ENCODE measurements around the gene MOSPD3.
"Not testable (repeated sequence)": the region's sequence is repeated elsewhere in the genome, so short reads cannot be mapped to it uniquely, and the experiment has no call there.

MOSPD3 gene, protein sequence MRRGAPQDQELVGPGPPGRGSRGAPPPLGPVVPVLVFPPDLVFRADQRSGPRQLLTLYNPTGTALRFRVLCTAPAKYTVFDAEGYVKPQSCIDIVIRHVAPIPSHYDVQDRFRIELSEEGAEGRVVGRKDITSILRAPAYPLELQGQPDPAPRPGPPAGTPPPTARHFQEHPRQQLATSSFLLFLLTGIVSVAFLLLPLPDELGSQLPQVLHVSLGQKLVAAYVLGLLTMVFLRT
- 2.2 to 4.6 (median 3.7) reads per million in 3 experiments for total RNA-seq

DNA sequence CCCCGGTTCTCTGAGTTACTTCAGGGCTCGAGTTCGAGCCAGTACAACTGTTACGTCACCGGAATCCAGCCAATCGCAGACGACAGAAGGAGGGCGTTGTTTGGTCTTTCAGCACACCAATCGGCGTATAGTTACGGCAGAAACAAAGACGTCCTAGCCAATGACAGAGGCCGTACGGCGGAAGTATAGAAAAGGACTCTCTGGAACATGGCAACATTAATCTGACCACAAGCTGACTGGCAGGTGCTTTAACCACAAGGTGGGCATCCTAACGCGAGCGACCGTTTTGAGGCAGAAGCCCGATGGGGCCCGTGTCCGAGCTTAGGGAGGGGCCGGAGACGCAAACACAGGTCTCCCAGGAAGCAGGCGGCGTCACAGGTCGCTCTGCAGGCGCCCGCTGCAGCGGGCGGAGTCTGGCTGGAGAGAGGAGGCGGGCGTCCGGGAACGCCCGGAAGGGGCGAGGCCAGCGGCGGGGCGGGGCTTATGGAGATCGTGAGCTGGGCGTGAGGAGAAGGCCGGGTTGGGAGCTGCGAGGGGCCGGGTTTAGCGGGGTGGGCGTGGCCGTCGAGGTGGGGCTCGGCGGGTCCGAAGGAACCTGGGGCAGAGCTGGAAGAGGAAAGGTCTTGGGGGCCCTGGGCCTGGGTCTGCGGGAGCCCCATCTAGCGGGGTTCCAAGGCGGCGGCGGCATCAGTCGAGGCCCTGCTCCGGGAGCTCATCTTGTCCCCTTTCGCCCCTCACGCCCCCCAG is at the start of gene MOSPD3:
MOSPD3 (plus strand) TSS at position 558 of the 747 bp plus-strand sequence. CDS start 252 bp downstream, outside the sequence.
- DNase-seq: peak; percentile 97

- DNase-seq: no peak
Measured at GRCh38 chr7:100563100-100563564, 49.2 kb upstream of the MOSPD3 start.

GRCh38 chr7:100563809-100564400 is 48.4 kb upstream of the MOSPD3 start:
- DNase-seq: peak; percentile 71

DNA sequence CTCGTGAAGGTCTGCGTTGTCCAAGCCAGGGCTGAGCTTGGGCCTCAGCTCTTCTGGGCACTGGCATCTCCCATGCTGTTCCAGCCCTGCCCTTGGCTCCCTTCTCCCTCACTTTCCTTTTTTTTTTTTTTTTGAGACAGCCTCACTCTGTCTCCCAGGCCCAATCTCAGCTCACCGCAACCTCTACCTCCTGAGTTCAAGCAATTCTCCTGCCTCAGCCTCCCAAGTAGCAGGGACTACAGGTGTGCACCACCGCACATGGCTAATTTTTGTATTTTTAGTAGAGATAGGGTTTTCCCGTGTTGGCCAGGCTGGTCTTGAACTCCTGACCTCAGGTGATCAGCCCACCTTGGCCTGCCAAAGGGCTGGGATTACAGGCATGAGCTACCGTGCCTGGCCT is 47.9 kb upstream of the MOSPD3 start:
- DNase-seq: not testable (repeated sequence)

- DNase-seq: no peak
Measured at GRCh38 chr7:100565133-100565571, 47.2 kb upstream of the MOSPD3 start.

DNA sequence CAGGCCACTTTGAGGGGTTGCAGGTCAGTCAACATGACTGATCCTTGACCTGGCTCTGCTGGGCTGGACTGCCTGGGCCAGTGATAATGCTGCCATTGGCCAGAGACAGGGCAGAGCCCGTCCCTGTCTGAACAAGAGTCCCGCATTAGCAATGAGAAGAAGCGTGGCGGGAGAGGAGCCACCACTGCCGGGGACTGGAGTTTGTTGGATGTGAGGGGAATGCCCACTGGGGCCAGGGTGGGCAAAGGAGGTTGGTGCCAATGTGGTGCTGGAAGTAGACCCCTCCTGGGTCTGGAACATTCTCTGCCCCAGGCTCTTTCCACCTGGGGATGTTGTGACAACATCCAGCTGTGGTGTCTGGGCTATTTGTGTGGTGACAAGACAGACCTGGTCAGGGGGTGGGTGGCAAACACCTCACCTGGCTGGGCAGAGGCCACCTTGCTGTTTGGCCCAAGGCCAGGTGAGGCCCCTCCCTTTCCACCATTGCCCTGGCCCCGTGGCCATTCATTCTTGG is 46.3 kb upstream of the MOSPD3 start:
- no peak for DNase-seq

GRCh38 chr7:100567031-100567730 is 45.2 kb upstream of the MOSPD3 start:
- no peak for DNase-seq

DNA sequence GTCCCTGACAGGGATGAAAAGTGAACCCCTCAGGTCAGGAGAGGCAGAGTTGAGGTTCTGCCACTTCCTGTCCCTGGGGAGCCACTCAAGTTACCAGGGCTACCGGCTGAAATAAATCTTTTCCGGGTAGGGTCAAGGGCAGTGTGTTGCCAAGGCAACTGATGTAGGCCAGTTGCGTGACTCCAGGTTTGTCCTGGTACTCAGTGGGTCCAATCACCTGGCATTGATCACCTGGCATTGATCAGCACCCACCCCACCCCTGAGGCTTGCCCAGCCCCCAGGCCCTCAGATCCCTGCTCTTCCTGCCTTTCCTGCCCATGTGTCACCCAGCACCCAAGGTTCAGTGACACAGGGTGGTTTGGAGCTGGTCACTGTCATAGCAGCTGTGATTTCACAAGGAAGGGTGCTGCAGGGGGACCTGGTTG is 44.6 kb upstream of the MOSPD3 start:
- DNase-seq: no peak

- DNase-seq: no peak
Measured at GRCh38 chr7:100568176-100568895, 44.0 kb upstream of the MOSPD3 start.

DNA sequence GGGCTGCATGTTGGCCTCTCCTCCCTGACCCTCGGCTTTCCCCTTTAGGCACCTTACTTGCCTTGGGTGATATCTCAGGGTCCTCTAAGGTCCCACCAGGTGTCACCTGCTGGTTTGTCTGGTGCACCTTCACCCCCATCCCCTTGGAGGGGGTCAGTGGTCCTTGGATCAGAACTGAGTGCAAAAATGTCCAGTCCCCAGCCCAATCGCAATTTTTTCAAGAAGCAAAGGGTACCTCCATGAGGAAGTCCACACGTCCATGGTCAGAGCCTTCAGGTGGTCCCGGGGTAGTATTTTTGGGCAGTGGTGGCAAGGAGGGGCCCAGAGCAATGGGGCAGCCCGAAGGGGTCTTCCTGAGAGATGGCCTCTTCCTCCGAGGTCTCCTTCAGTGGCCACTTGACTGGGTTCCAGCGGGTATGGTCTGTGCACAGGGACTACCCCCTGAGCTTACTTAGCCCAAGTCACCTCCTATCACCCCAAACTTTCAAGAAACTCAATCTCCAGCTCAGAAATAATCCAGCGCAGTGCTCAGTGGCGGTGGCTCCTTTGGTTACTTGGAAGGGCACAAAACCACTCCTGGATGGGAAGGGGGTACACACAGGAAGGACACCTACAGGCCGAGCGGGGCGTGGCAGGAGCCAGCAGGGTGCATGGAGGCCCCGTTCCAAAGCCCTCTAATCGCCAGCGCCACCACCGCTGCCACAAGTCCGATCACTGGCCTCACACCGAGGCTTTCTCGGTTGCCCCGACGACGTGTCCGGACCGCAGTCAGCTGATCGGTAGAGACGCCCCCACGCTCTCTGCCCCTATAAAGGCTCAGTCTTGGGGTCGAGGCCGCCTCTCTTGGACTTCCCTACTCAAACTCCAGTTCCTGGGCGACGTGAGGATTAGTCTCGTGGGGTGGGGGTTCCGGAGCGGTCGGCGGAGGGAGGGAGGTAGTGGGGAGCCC is 43.2 kb upstream of the MOSPD3 start:
- DNase-seq: peak; percentile 41

GRCh38 chr7:100570954-100571828 is 41.1 kb upstream of the MOSPD3 start:
- DNase-seq: no peak

GRCh38 chr7:100571829-100572116 is 40.6 kb upstream of the MOSPD3 start:
- DNase-seq: no peak

GRCh38 chr7:100572281-100572948 is 39.9 kb upstream of the MOSPD3 start:
- DNase-seq: no peak

- no peak for DNase-seq
Measured at GRCh38 chr7:100572949-100573675, 39.2 kb upstream of the MOSPD3 start.

GRCh38 chr7:100573691-100574361 is 38.5 kb upstream of the MOSPD3 start, which contains the start of gene SAP25:
Gene SAP25, minus strand, starts transcription at chr7:100573900. Its CDS starts 158 bp downstream, at chr7:100573742.
- no peak for DNase-seq

DNA sequence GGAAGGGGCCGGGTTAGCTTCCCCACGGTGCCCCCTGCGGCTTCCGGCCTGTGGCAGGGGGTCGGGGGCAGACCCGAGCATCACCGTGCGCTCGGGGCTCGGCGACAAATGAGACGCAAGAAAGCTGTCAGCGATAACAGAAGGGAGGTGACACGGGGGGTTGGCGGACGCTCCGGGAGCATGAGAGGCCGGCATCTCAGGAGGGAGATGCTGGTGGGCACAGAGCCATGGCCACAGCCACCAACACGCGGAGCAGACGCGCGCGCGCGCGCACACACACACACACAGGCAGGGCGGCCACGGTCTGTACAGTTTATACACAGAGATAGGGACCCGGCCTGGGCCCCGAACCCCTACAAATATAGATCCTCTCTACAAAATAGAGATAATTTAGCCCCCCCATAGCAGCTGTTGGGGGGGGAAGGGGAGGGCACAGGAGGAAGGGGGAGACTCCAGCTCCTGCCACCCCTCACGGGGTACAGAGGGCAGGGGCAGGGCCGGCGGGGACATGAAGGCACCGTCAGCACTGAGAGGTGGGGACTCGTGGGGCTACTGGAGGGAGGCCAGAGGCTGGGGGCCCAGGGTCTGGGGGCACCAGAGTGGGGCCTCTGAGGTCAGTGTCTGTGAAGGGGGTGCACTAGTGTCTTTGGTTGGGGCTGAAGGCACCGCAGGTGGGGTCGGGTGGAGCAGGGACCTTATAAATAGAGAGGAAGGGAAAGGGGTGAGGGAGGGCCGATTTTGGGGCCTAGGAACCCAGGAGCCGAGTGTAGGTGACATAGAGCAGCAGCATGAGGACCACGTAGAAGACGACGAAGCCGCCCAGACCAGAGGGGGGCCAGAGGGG is 37.8 kb upstream of the MOSPD3 start:
- DNase-seq: no peak

DNA sequence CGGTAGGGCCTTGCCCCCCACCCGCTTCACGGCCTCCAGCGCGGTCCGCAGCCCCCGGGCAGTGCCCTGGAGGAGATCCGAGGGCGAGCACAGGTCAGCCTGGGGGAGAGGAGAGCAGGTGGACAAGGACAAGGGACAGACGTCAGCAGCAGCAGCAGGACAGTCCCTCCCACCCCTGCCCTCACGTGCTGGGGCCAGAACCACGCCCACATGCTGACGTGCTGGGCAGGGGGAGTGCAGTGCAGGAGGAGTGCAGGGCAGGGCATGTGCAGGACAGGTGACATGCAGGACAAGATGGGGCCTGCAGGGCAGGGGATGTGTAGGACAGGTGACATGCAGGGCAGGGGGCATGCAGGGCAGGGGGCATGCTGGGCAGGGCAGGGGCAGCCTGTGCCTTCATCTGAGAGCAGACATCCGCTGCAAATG is 37.1 kb upstream of the MOSPD3 start:
- DNase-seq: no peak
